A673 (cell line): ENCODE measurements around the gene KCNAB2. TPM values are rescaled to one million over a fixed set of nuclear protein-coding genes. Genes with fewer than 3 reads are reported as not detected.

Experiments
- BruUV-seq: library from RNA; stranded (reverse); fragments of 400-500 nt; replicated peaks from 2 replicates; lab custom pipeline; 2021; lab: Mats Ljungman, UMichigan
- CTCF ChIA-PET: fragments of 300-600 bp; sonication (Branson Sonifier 250); formaldehyde crosslinking; loops from one replicate; lab custom pipeline; 2022; ENCODE audit warnings: antibody characterized with exemption; lab: Charles Lee
- POLR2A ChIA-PET: fragments of 300-600 bp; sonication (Branson Sonifier 250); formaldehyde crosslinking; loops from one replicate; lab custom pipeline; 2022; ENCODE audit warnings: antibody characterized with exemption; ENCODE audit not compliant: low non-redundant PET; lab: Charles Lee
- DNase-seq: peaks from one replicate; pipeline ENCODE4 v3.0.0-alpha.2; 2015; ENCODE audit warnings: low spot score
- H3K27ac ChIP-seq: fragments of 200-600 bp; sonication (generic); 2 replicates; pipeline ENCODE4 v1.5.1; 2016; ENCODE audit warnings: mixed run types, low read depth, mild to moderate bottlenecking, mixed read lengths, antibody characterized with exemption, low read length; ENCODE audit not compliant: poor library complexity, severe bottlenecking
- H3K27me3 ChIP-seq: fragments of 200-600 bp; sonication (generic); replicated peaks from 2 replicates; pipeline ENCODE4 v1.6.1; 2017; ENCODE audit warnings: mixed run types, low read depth, mild to moderate bottlenecking, mixed read lengths, antibody characterized with exemption, low read length; ENCODE audit not compliant: insufficient read depth, poor library complexity
- H3K36me3 ChIP-seq: fragments of 200-600 bp; sonication (generic); 2 replicates; pipeline ENCODE4 v1.6.1; 2016; ENCODE audit warnings: mixed run types, mild to moderate bottlenecking, mixed read lengths, antibody characterized with exemption, low read length; ENCODE audit not compliant: insufficient read depth, poor library complexity, severe bottlenecking
- H3K4me1 ChIP-seq: fragments of 200-600 bp; sonication (generic); 2 replicates; pipeline ENCODE4 v1.6.1; 2017; ENCODE audit warnings: mixed run types, mild to moderate bottlenecking, mixed read lengths, antibody characterized with exemption, low read length; ENCODE audit not compliant: insufficient read depth, poor library complexity, severe bottlenecking
- H3K4me3 ChIP-seq: fragments of 200-600 bp; sonication (generic); 2 replicates; pipeline ENCODE4 v1.5.1; 2016; ENCODE audit warnings: low read depth, mixed run types, mild to moderate bottlenecking, mixed read lengths, low read length; ENCODE audit not compliant: poor library complexity, severe bottlenecking
- H3K9me3 ChIP-seq: fragments of 200-600 bp; sonication (generic); 2 replicates; pipeline ENCODE4 v1.6.1; 2016; ENCODE audit warnings: mixed run types, low read depth, mild to moderate bottlenecking, mixed read lengths, antibody characterized with exemption, low read length; ENCODE audit not compliant: poor library complexity, severe bottlenecking
- CTCF ChIP-seq: fragments of 300-800, 200-600 bp; sonication (generic); conservative IDR thresholded peaks from 2 replicates; pipeline ENCODE4 v1.5.1; 2017; ENCODE audit warnings: low read depth, mild to moderate bottlenecking, antibody characterized with exemption, low read length, moderate library complexity, mixed read lengths
- EZH2 ChIP-seq: fragments of 200-600 bp; sonication (generic); IDR thresholded peaks from 2 replicates; pipeline ENCODE4 v1.6.1; 2017; ENCODE audit warnings: borderline replicate concordance, low read depth, mild to moderate bottlenecking, mixed read lengths, antibody characterized with exemption, low read length; ENCODE audit not compliant: poor library complexity, severe bottlenecking
- intact Hi-C: fragments of 100-400 bp; cut with micrococcal nuclease; formaldehyde crosslinking; loops from one replicate; pipeline ENCODE4 v1.10.0; 2022; ENCODE audit not compliant: unreplicated experiment
- total RNA-seq: library from RNA; stranded (reverse); gene quantifications from 2 replicates; pipeline ENCODE4 v1.2.3, GENCODE V29; 2021

The KCNAB2 gene
- total RNA-seq, 1 experiment from 2014 or later = 6.4 TPM

- no peak for DNase-seq
- H3K9me3 ChIP-seq = no peaks in the 10 kb centered on the region
- H3K27ac ChIP-seq = no peak overlapping the region
- ChIA-PET POLR2A (no interaction called here), CTCF (no interaction called here)
- H3K4me1 ChIP-seq = peaks cover 5% of the 10 kb centered on the region
- intact Hi-C loops = no loop called here
- TF ChIP-seq CTCF = no peak
- TF ChIP-seq EZH2 = no peak
- no peaks in the 10 kb centered on the region for H3K27me3 ChIP-seq
- BruUV-seq = no TSS peak
- H3K4me3 ChIP-seq = no peak overlapping the region
- no peaks in the 10 kb centered on the region for H3K36me3 ChIP-seq
Observed at GRCh38 chr1:6125366-6125765, 79.7 kb downstream of the KCNAB2 start.

DNA sequence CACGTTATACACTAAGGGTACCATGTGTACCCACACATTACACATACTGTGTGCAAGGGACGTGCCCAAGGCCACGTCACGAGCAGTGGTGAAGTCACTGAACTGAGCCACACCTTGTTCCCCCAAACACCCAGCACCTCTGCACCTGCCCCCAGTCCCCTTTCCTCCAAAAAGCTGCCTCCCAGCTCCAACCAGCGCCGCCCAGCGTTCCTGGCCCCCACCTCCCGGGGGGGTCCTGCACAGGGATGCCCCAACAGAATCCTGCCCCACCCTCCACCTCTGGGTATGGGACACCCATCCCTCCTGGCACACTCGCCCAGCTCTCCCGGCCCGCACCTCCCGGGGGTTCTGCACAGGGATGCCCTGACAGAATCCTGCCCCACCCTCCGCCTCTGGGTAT lies 80.3 kb downstream of the KCNAB2 start:
- POLR2A ChIA-PET = no interaction called here
- DNase-seq = no peak
- H3K36me3 ChIP-seq = no peaks in the 10 kb centered on the region
- CTCF ChIA-PET = no interaction called here
- H3K4me1 ChIP-seq = peaks cover 5% of the 10 kb centered on the region
- no peaks in the 10 kb centered on the region for H3K27me3 ChIP-seq
- H3K9me3 ChIP-seq = no peaks in the 10 kb centered on the region
- H3K27ac ChIP-seq = no peak overlapping the region
- no TSS peak for BruUV-seq
- TF ChIP-seq EZH2 = no peak
- TF ChIP-seq CTCF = no peak
- intact Hi-C loops = no loop called here
- H3K4me3 ChIP-seq = no peak overlapping the region

DNA sequence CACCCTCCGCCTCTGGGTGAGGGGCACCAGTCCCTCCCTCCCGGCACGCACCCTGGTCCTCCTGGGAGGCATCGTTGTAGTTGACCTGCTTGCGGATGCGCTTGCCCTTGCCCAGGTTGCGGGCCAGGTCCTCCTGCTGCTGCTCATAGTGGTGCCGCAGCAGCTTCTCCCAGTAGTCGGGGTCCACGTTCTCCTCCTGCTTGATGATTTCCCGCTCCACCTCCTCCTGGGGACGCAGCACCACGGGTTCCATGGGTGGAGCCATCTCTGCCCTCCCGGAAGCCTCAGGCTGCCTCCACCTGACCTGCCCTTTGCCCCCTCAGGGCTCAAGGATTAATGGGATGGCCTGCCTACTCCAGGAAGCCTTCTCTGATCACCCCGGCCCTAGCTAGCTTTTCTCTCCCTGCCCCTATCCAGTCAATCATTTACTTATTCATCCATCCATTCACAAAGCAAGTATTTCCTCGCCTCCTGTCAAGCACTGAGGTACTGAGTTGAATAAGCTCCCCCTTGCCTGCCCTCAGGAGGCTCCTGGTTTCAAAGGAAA lies 80.9 kb downstream of the KCNAB2 start:
- ChIA-PET POLR2A (no interaction called here), CTCF (interaction anchor here (0.7 kb wide), 1 partner anchor 287 kb away, joined by 6 read pairs; no protein-coding TSS in a partner anchor)
- H3K36me3 ChIP-seq = no peaks in the 10 kb centered on the region
- no peaks in the 10 kb centered on the region for H3K27me3 ChIP-seq
- no peaks in the 10 kb centered on the region for H3K9me3 ChIP-seq
- no TSS peak for BruUV-seq
- H3K27ac ChIP-seq = no peak overlapping the region
- H3K4me1 ChIP-seq = peaks cover 5% of the 10 kb centered on the region
- intact Hi-C loops = no loop called here
- no peak for DNase-seq
- no peak for TF ChIP-seq CTCF
- TF ChIP-seq EZH2 = no peak
- no peak overlapping the region for H3K4me3 ChIP-seq
